Renal cortex interstitium (tissue), 11 donors: ENCODE measurements around the gene AUTS2. TPM values are rescaled to one million over a fixed set of nuclear protein-coding genes. Genes with fewer than 3 reads are reported as not detected.

ENCODE experiments used
- DNase-seq, 11 donors: peaks; one replicate each; pipeline ENCODE4 v3.0.0-alpha.2; 2013; ENCODE audit warnings: low read depth in 9 of 11, low spot score in 4 of 11; ENCODE audit errors: extremely low read depth in 1 of 11
- polyA plus RNA-seq, 3 donors: library from polyadenylated mRNA; unstranded; fragments of 120-200 nt; gene quantifications; one replicate each; pipeline ENCODE4 v1.2.1, GENCODE V29; 2013; ENCODE audit not compliant: insufficient read length in 3 of 3

Gene AUTS2
- polyA plus RNA-seq, 3 donors, result 78.0 to 102 (median 90.7) TPM

GRCh38 chr7:69643708-69644445, 45.6 kb downstream of the AUTS2 start:
- DNase-seq, result no peak

GRCh38 chr7:69645683-69646082, 47.4 kb downstream of the AUTS2 start:
- no peak for DNase-seq

- no peak for DNase-seq
Observed at GRCh38 chr7:69651101-69651590, 52.9 kb downstream of the AUTS2 start.

GRCh38 chr7:69652947-69653701, 54.8 kb downstream of the AUTS2 start:
- DNase-seq, result no peak

GRCh38 chr7:69653806-69654205, 55.5 kb downstream of the AUTS2 start:
- no peak for DNase-seq

GRCh38 chr7:69654381-69654780, 56.1 kb downstream of the AUTS2 start:
- DNase-seq, result no peak

GRCh38 chr7:69654849-69655707, 56.8 kb downstream of the AUTS2 start:
- DNase-seq, result no peak

- no peak for DNase-seq
Observed at GRCh38 chr7:69656077-69656476, 57.8 kb downstream of the AUTS2 start.

- DNase-seq, result peak in 4 of 11 donors; percentile 17 to 35 (median 26)
Observed at GRCh38 chr7:69656890-69657289, 58.6 kb downstream of the AUTS2 start.

GRCh38 chr7:69657331-69657730, 59.1 kb downstream of the AUTS2 start:
- DNase-seq, result no peak

- no peak for DNase-seq
Observed at GRCh38 chr7:69657985-69658384, 59.7 kb downstream of the AUTS2 start.

- no peak for DNase-seq
Observed at GRCh38 chr7:69659983-69660382, 61.7 kb downstream of the AUTS2 start.

GRCh38 chr7:69661342-69661741, 63.1 kb downstream of the AUTS2 start:
- DNase-seq, result no peak

GRCh38 chr7:69663911-69664832, 65.9 kb downstream of the AUTS2 start:
- no peak for DNase-seq

GRCh38 chr7:69665369-69665768, 67.1 kb downstream of the AUTS2 start:
- no peak for DNase-seq

GRCh38 chr7:69668339-69668870, 70.1 kb downstream of the AUTS2 start:
- no peak for DNase-seq

- DNase-seq, result no peak
Observed at GRCh38 chr7:69670701-69671100, 72.4 kb downstream of the AUTS2 start.

GRCh38 chr7:69673074-69673473, 74.8 kb downstream of the AUTS2 start:
- DNase-seq, result no peak
